Osteocyte (in vitro differentiated cells): Measurements from ENCODE around the gene TARS1. TPM values are rescaled to one million over a fixed set of nuclear protein-coding genes. Genes with fewer than 3 reads are reported as not detected.

Experiments
- DNase-seq: peaks from one replicate; pipeline ENCODE4 v3.0.0; 2021; ENCODE audit warnings: mixed read lengths; ENCODE audit not compliant: unreplicated experiment; ENCODE audit errors: extremely low spot score
- H3K27ac Mint-ChIP-seq: one replicate; pipeline ENCODE4 v1.8.0; 2021; ENCODE audit warnings: mild to moderate bottlenecking, mixed read lengths; ENCODE audit not compliant: unreplicated experiment
- H3K27me3 Mint-ChIP-seq: one replicate; pipeline ENCODE4 v1.8.0; 2021; ENCODE audit warnings: mixed read lengths; ENCODE audit not compliant: unreplicated experiment
- H3K36me3 Mint-ChIP-seq: one replicate; pipeline ENCODE4 v1.8.0; 2021; ENCODE audit warnings: mixed read lengths; ENCODE audit not compliant: unreplicated experiment
- H3K4me1 Mint-ChIP-seq: one replicate; pipeline ENCODE4 v1.8.0; 2021; ENCODE audit warnings: mixed read lengths; ENCODE audit not compliant: unreplicated experiment
- H3K4me3 Mint-ChIP-seq: one replicate; pipeline ENCODE4 v1.8.0; 2021; ENCODE audit warnings: mild to moderate bottlenecking, moderate library complexity, mixed read lengths; ENCODE audit not compliant: unreplicated experiment
- H3K9me3 Mint-ChIP-seq: one replicate; pipeline ENCODE4 v1.8.0; 2021; ENCODE audit warnings: mixed read lengths; ENCODE audit not compliant: unreplicated experiment
- CTCF ChIP-seq: fragments of 200-600 bp; sonication (generic); IDR thresholded peaks from 2 replicates; pipeline ENCODE4 v1.5.0; 2021; ENCODE audit warnings: antibody characterized with exemption, mild to moderate bottlenecking, moderate library complexity
- total RNA-seq: library from RNA; stranded (reverse); gene quantifications from 2 replicates; pipeline ENCODE4 v1.2.1, GENCODE V29; 2021

The TARS1 gene
- total RNA-seq, 1 donor from 2014 or later = 237 TPM

GRCh38 chr5:33491941-33492340, 51.2 kb downstream of the TARS1 start:
- no peak overlapping the region for H3K4me3 Mint-ChIP-seq
- H3K36me3 Mint-ChIP-seq = no peaks in the 10 kb centered on the region
- H3K27ac Mint-ChIP-seq = no peak overlapping the region
- H3K4me1 Mint-ChIP-seq = no peaks in the 10 kb centered on the region
- H3K27me3 Mint-ChIP-seq = no peaks in the 10 kb centered on the region
- H3K9me3 Mint-ChIP-seq = no peaks in the 10 kb centered on the region
- no peak for TF ChIP-seq CTCF
- no peak for DNase-seq

GRCh38 chr5:33494466-33494865, 53.7 kb downstream of the TARS1 start:
- TF ChIP-seq CTCF = no peak
- no peaks in the 10 kb centered on the region for H3K36me3 Mint-ChIP-seq

GRCh38 chr5:33501260-33501659, 60.5 kb downstream of the TARS1 start:
- Mint-ChIP-seq H3K9me3 (no peaks in the 10 kb centered on the region), H3K27me3 (no peaks in the 10 kb centered on the region), H3K27ac (no peak overlapping the region), H3K4me1 (no peaks in the 10 kb centered on the region), H3K36me3 (no peaks in the 10 kb centered on the region), H3K4me3 (no peak overlapping the region)
- DNase-seq = no peak
- no peak for TF ChIP-seq CTCF

More at GRCh38 chr5:33494466-33494865, 53.7 kb downstream of the TARS1 start:
- no peaks in the 10 kb centered on the region for H3K4me1 Mint-ChIP-seq
- H3K27ac Mint-ChIP-seq = no peak overlapping the region
- DNase-seq = no peak
- no peaks in the 10 kb centered on the region for H3K9me3 Mint-ChIP-seq
- no peaks in the 10 kb centered on the region for H3K27me3 Mint-ChIP-seq
- no peak overlapping the region for H3K4me3 Mint-ChIP-seq

- Mint-ChIP-seq H3K9me3 (no peaks in the 10 kb centered on the region), H3K4me1 (no peaks in the 10 kb centered on the region), H3K27ac (no peak overlapping the region), H3K4me3 (no peak overlapping the region), H3K27me3 (no peaks in the 10 kb centered on the region), H3K36me3 (no peaks in the 10 kb centered on the region)
- no peak for DNase-seq
- no peak for TF ChIP-seq CTCF
Measured at GRCh38 chr5:33501899-33502298, 61.1 kb downstream of the TARS1 start.

GRCh38 chr5:33504570-33504969, 63.8 kb downstream of the TARS1 start:
- Mint-ChIP-seq H3K27ac (no peak overlapping the region), H3K9me3 (no peaks in the 10 kb centered on the region), H3K27me3 (no peaks in the 10 kb centered on the region), H3K4me3 (no peak overlapping the region), H3K4me1 (no peaks in the 10 kb centered on the region), H3K36me3 (no peaks in the 10 kb centered on the region)
- no peak for TF ChIP-seq CTCF
- DNase-seq = no peak
